ENCODE results near the gene FGF11. TPM values are rescaled to one million over a fixed set of nuclear protein-coding genes. Genes with fewer than 3 reads are reported as not detected.

FGF11 gene
- total and polyA plus RNA-seq, 2 of the 13 experiments (the other 11 are each of a cell fraction or from before 2014, with no cell fraction given) = 0.20 to 7.6 TPM

GRCh38 chr17:7479213-7480088 is 40.1 kb downstream of the FGF11 start, which contains the start of gene ZBTB4 (continued):
- TF ChIP-seq ZNF639 (CRISPR knock-in tag; conservative IDR thresholded peaks at IDR 0.05) = 0 out of 2 replicates have a peak, but pooled peaks have one; percentile 23
- TF ChIP-seq ZNF788 (CRISPR knock-in tag; IDR thresholded peaks at IDR 0.05; ENCODE audit: borderline replicate concordance) = peak; percentile 69; the same call in 1 of the 2 replicates
- TF ChIP-seq ZNF891 (CRISPR knock-in tag; IDR thresholded peaks at IDR 0.05) = peak; percentile 79; the same call in 1 of the 2 replicates
- peak; percentile 52 for TF ChIP-seq KLF6 (CRISPR knock-in tag; IDR thresholded peaks at IDR 0.05)
- TF ChIP-seq ZNF510 (CRISPR knock-in tag; IDR thresholded peaks at IDR 0.05; ENCODE audit: low read depth) = no peak
- peak; percentile 62 for TF ChIP-seq SRSF1 (optimal IDR thresholded peaks at IDR 0.05; ENCODE audit: low read depth, low read length)
- peak; percentile 43; the same call in 1 of the 2 replicates for TF ChIP-seq PRMT3 (CRISPR knock-in tag; IDR thresholded peaks at IDR 0.05; ENCODE audit: borderline replicate concordance, low read depth)
- TF ChIP-seq ZNF816 (CRISPR knock-in tag; IDR thresholded peaks at IDR 0.05; ENCODE audit: borderline replicate concordance) = no peak
- TF ChIP-seq EED (CRISPR knock-in tag; IDR thresholded peaks at IDR 0.05) = no peak
- no peak for TF ChIP-seq ZMYM4 (CRISPR knock-in tag; IDR thresholded peaks at IDR 0.05)
- TF ChIP-seq ZNF609 (CRISPR knock-in tag; IDR thresholded peaks at IDR 0.05; ENCODE audit: borderline replicate concordance) = 0 out of 2 replicates have a peak, but pooled peaks have one; percentile 25
- 0 out of 2 replicates have a peak, but pooled peaks have one; percentile 15 for TF ChIP-seq NFE2 (CRISPR knock-in tag; IDR thresholded peaks at IDR 0.05)
- no peak for TF ChIP-seq MIXL1 (CRISPR knock-in tag; IDR thresholded peaks at IDR 0.05)
- 0 out of 2 replicates have a peak, but pooled peaks have one; percentile 14 for TF ChIP-seq HDAC1 (CRISPR knock-in tag; IDR thresholded peaks at IDR 0.05)
- TF ChIP-seq TOPORS (CRISPR knock-in tag; IDR thresholded peaks at IDR 0.05) = no peak
- 0 out of 2 replicates have a peak, but pooled peaks have one; percentile 11 for TF ChIP-seq RARA (CRISPR knock-in tag; IDR thresholded peaks at IDR 0.05)
- TF ChIP-seq ATF7-NPFF (CRISPR knock-in tag; IDR thresholded peaks at IDR 0.05; ENCODE audit: low read depth) = no peak
- peak; percentile 49; the same call in 1 of the 2 replicates for TF ChIP-seq ZNF740 (CRISPR knock-in tag; IDR thresholded peaks at IDR 0.05)
- TF ChIP-seq ZNF572 (CRISPR knock-in tag; IDR thresholded peaks at IDR 0.05) = 0 out of 2 replicates have a peak, but pooled peaks have one; percentile 73
- TF ChIP-seq SPEN (CRISPR knock-in tag; IDR thresholded peaks at IDR 0.05; ENCODE audit: low read depth) = peak; percentile 16; the same call in 1 of the 2 replicates
- TF ChIP-seq ZNF691 (CRISPR knock-in tag; IDR thresholded peaks at IDR 0.05; ENCODE audit: borderline replicate concordance, low read depth) = peak; percentile 19; the same call in 1 of the 2 replicates
- peak; percentile 29; the same call in 1 of the 2 replicates for TF ChIP-seq CBX5 (CRISPR knock-in tag; IDR thresholded peaks at IDR 0.05; ENCODE audit: borderline replicate concordance)

All from HepG2 (cell line).